SK-N-SH (cell line): Measurements from ENCODE around the gene OSBPL10. TPM values are rescaled to one million over a fixed set of nuclear protein-coding genes. Genes with fewer than 3 reads are reported as not detected.

Source experiments
- CTCF ChIA-PET: fragments of 300-600, 350-600 bp; formaldehyde crosslinking; extraction: SDS; loops from one replicate; lab custom pipeline; 2021; lab: Yijun Ruan, JAX
- POLR2A ChIA-PET: fragments of 350-600 bp; sonication (Branson Sonifier 250); formaldehyde crosslinking; extraction: SDS; loops from one replicate; lab custom pipeline; 2020; ENCODE audit warnings: antibody characterized with exemption, inconsistent platforms; lab: Yijun Ruan, JAX
- DNase-seq: peaks from one replicate; pipeline ENCODE4 v3.0.0; 2012
- H2AFZ ChIP-seq: fragments of 200-600 bp; sonication (generic); 2 replicates; pipeline ENCODE4 v1.8.1; 2016; ENCODE audit warnings: antibody characterized with exemption, mild to moderate bottlenecking, low read depth
- H3F3A ChIP-seq: fragments of 200-600 bp; sonication (generic); replicated peaks from 2 replicates; pipeline ENCODE3; 2016; ENCODE audit warnings: antibody characterized with exemption, mild to moderate bottlenecking; ENCODE audit not compliant: insufficient read depth
- H3K27ac ChIP-seq, 2 experiments: fragments of 200-500 bp in 1 of 2; fragments of 200-600 bp in 1 of 2; sonication (Bioruptor generic) in 1 of 2; sonication (generic), shearing (Covaris generic) in 1 of 2; 2 replicates each; pipeline versions ENCODE4 v1.5.1 to v1.6.1; 2014 to 2016; ENCODE audit warnings: low read depth in 2 of 2, inconsistent platforms in 1 of 2, low read length in 1 of 2, mild to moderate bottlenecking in 1 of 2, mixed read lengths in 1 of 2
- H3K27me3 ChIP-seq: fragments of 200-600 bp; sonication (generic), shearing (Covaris generic); 2 replicates; pipeline ENCODE4 v1.6.1; 2016; ENCODE audit warnings: mixed run types; ENCODE audit not compliant: insufficient read depth
- H3K36me3 ChIP-seq, 2 experiments: fragments of 200-500 bp in 1 of 2; fragments of 200-600 bp in 1 of 2; sonication (Bioruptor generic) in 1 of 2; sonication (generic) in 1 of 2; replicated peaks in 1 of 2; 2 replicates each; pipeline versions ENCODE3 to v1.5.1; 2014 to 2016; ENCODE audit warnings: low read length in 1 of 2, mild to moderate bottlenecking in 1 of 2; ENCODE audit not compliant: insufficient read depth in 2 of 2, control insufficient read depth in 1 of 2
- H3K4me1 ChIP-seq, 2 experiments: fragments of 200-500 bp in 1 of 2; fragments of 200-600 bp in 1 of 2; sonication (Bioruptor generic) in 1 of 2; sonication (generic), shearing (Covaris generic) in 1 of 2; 2 replicates each; pipeline versions ENCODE4 v1.5.1 to v1.6.1; 2014 to 2016; ENCODE audit warnings: low read depth in 1 of 2, low read length in 1 of 2, mixed run types in 1 of 2; ENCODE audit not compliant: insufficient read depth in 2 of 2, control insufficient read depth in 1 of 2
- H3K4me2 ChIP-seq: fragments of 200-600 bp; sonication (generic), shearing (Covaris generic); 2 replicates; pipeline ENCODE4 v1.6.1; 2017; ENCODE audit warnings: mixed run types
- H3K4me3 ChIP-seq, 2 experiments: fragments of 200-500 bp in 1 of 2; fragments of 200-600 bp in 1 of 2; sonication (Bioruptor generic) in 1 of 2; sonication (generic), shearing (Covaris generic) in 1 of 2; 2 replicates each; pipeline versions ENCODE4 v1.5.1 to v1.8.1; 2014 to 2016; ENCODE audit warnings: low read depth in 2 of 2, inconsistent platforms in 1 of 2, low read length in 1 of 2, mild to moderate bottlenecking in 1 of 2, mixed read lengths in 1 of 2, moderate library complexity in 1 of 2
- H3K79me2 ChIP-seq: fragments of 200-600 bp; sonication (generic); 2 replicates; pipeline ENCODE4 v1.8.1; 2017; ENCODE audit warnings: mild to moderate bottlenecking; ENCODE audit not compliant: insufficient read depth
- H3K9ac ChIP-seq: fragments of 200-600 bp; sonication (generic); 2 replicates; pipeline ENCODE4 v1.6.1; 2017; ENCODE audit warnings: mixed run types
- H3K9me2 ChIP-seq: fragments of 200-600 bp; sonication (generic); 2 replicates; pipeline ENCODE4 v1.6.1; 2017; ENCODE audit warnings: mixed run types
- H3K9me3 ChIP-seq: fragments of 200-600 bp; sonication (generic); 2 replicates; pipeline ENCODE4 v1.6.1; 2017; ENCODE audit warnings: mixed run types, mild to moderate bottlenecking, moderate library complexity
- H4K20me1 ChIP-seq: fragments of 200-600 bp; sonication (generic); 2 replicates; pipeline ENCODE4 v1.6.1; 2017; ENCODE audit warnings: mild to moderate bottlenecking, mixed run types; ENCODE audit not compliant: insufficient read depth
- EP300 ChIP-seq, 2 experiments: IDR thresholded peaks; 2 replicates each; pipeline versions ENCODE4 v1.4.0 to v1.6.1; 2012; ENCODE audit warnings: borderline replicate concordance in 1 of 2, low read depth in 1 of 2, low read length in 1 of 2
- EZH2phosphoT487 ChIP-seq: fragments of 200-600 bp; sonication (generic); IDR thresholded peaks from 2 replicates; pipeline ENCODE4 v1.6.1; 2017; ENCODE audit warnings: low read depth, mixed run types, mild to moderate bottlenecking, antibody characterized with exemption, moderate library complexity, borderline replicate concordance
- FOXJ3 ChIP-seq: sonication (generic); formaldehyde crosslinking; IDR thresholded peaks from 2 replicates; pipeline ENCODE4 v1.5.1; 2020; ENCODE audit warnings: mild to moderate bottlenecking, missing genetic modification reagents
- GATA2 ChIP-seq: sonication (generic); formaldehyde crosslinking; IDR thresholded peaks from 2 replicates; pipeline ENCODE4 v1.5.0; 2020; ENCODE audit warnings: mild to moderate bottlenecking, missing genetic modification reagents
- IRF3 ChIP-seq: fragments of 150-350 bp; IDR thresholded peaks from 2 replicates; pipeline ENCODE4 v1.6.1; 2016; ENCODE audit warnings: mild to moderate bottlenecking, low read depth, low read length
- MAX ChIP-seq: IDR thresholded peaks from 2 replicates; pipeline ENCODE4 v1.4.0; 2012; ENCODE audit warnings: low read depth
- MEF2A ChIP-seq: IDR thresholded peaks from 2 replicates; pipeline ENCODE4 v1.4.0; 2012; ENCODE audit warnings: low read depth, borderline replicate concordance
- PBX3 ChIP-seq: IDR thresholded peaks from 2 replicates; pipeline ENCODE4; 2012
- RAD21 ChIP-seq: IDR thresholded peaks from 2 replicates; pipeline ENCODE4 v1.6.1; 2012; ENCODE audit warnings: mild to moderate bottlenecking, low read length
- RCOR1 ChIP-seq: fragments of 150-350 bp; IDR thresholded peaks from 2 replicates; pipeline ENCODE4 v1.6.1; 2017; ENCODE audit warnings: antibody characterized with exemption, low read length
- RXRA ChIP-seq: IDR thresholded peaks from 2 replicates; pipeline ENCODE4 v1.4.0; 2012; ENCODE audit warnings: low read depth, mild to moderate bottlenecking, borderline replicate concordance
- TEAD4 ChIP-seq: IDR thresholded peaks from 2 replicates; pipeline ENCODE4 v1.4.0; 2012; ENCODE audit warnings: mild to moderate bottlenecking, borderline replicate concordance; ENCODE audit not compliant: insufficient read depth
- USF2 ChIP-seq: fragments of 150-350 bp; IDR thresholded peaks from 2 replicates; pipeline ENCODE4 v1.6.1; 2017; ENCODE audit warnings: antibody characterized with exemption, low read length, low read depth, borderline replicate concordance
- YY1 ChIP-seq: IDR thresholded peaks from 2 replicates; pipeline ENCODE4 v1.4.0; 2012; ENCODE audit warnings: low read depth, mild to moderate bottlenecking
- ZBTB33 ChIP-seq: IDR thresholded peaks from 2 replicates; pipeline ENCODE4 v1.4.0; 2012; ENCODE audit warnings: low read depth, borderline replicate concordance
- WGBS: methylation state at CpG from one replicate; pipeline ENCODE4 v1.1.6; 2017; ENCODE audit warnings: low lambda C conversion rate; 5-methylcytosine and 5-hydroxymethylcytosine counted together
- polyA plus RNA-seq, 3 experiments: library from polyadenylated mRNA; depleted of rRNA; stranded (reverse); fragments of >200 nt; gene quantifications; 2 replicates each; pipeline ENCODE4 v1.2.3, GENCODE V29; 2012

OSBPL10 gene
- polyA plus RNA-seq, 1 of the 3 experiments (the other 2 are of a cell fraction), result 0.12 TPM

GRCh38 chr3:31999907-32000439 is 18.9 kb upstream of the OSBPL10 start:
- no peak for TF ChIP-seq FOXJ3 (CRISPR knock-in tag)
- no peak for TF ChIP-seq TEAD4
- no peak for TF ChIP-seq IRF3
- no peak for TF ChIP-seq RCOR1
- no peak for TF ChIP-seq MAX
- no peak for TF ChIP-seq RXRA
- no peak for TF ChIP-seq MEF2A
- no peak for TF ChIP-seq PBX3
- no peak for TF ChIP-seq RAD21
- no peak for TF ChIP-seq EP300 (IDR thresholded peaks at IDR 0.05; ENCODE audit: borderline replicate concordance in 1 of 2, low read depth in 1 of 2, low read length in 1 of 2)
- TF ChIP-seq YY1, result no peak
- no peak for TF ChIP-seq USF2
- no peak for TF ChIP-seq GATA2 (CRISPR knock-in tag)
- no peak for TF ChIP-seq ZBTB33
- no peak for TF ChIP-seq EZH2phosphoT487
- H3K79me2 ChIP-seq, result no peaks in the 10 kb centered on the region
- 40% methylated on average over 7 of the region's 7 CpGs for WGBS
- no peaks in the 10 kb centered on the region for H3K36me3 ChIP-seq
- CTCF ChIA-PET, result interaction anchor here (0.6 to 3.8 kb wide), 4 partner anchors 19 to 148 kb away, joined by 3 to 18 read pairs (median 4); partner anchors contain the start of gene OSBPL10
- no peaks in the 10 kb centered on the region for H4K20me1 ChIP-seq
- no peak overlapping the region for H2AFZ ChIP-seq
- POLR2A ChIA-PET, result no interaction called here
- H3F3A ChIP-seq, result no peaks in the 10 kb centered on the region
- no peak overlapping the region for H3K27ac ChIP-seq
- H3K9ac ChIP-seq, result no peak overlapping the region
- no peak for DNase-seq
- no peaks in the 10 kb centered on the region for H3K9me2 ChIP-seq
- H3K27me3 ChIP-seq, result no peaks in the 10 kb centered on the region
- H3K4me3 ChIP-seq, result no peak overlapping the region
- H3K9me3 ChIP-seq, result no peaks in the 10 kb centered on the region
- H3K4me2 ChIP-seq, result no peak overlapping the region
- H3K4me1 ChIP-seq, result no peaks in the 10 kb centered on the region; a peak in 1 of 4 replicates
